ENCODE measurements around the gene URB1.

- TF ChIP-seq POLR2A (IDR thresholded peaks at IDR 0.05) (no peak), CTCF (IDR thresholded peaks at IDR 0.05) (peak in 2 of 6 experiments; percentile 16 to 28)
Measured at GRCh38 chr21:32414579-32415358, 22.0 kb upstream of the URB1 start.
